ENCODE results near the gene WFDC1.

- TF ChIP-seq POLR2A (IDR thresholded peaks at IDR 0.05) (no peak), CTCF (IDR thresholded peaks at IDR 0.05) (no peak)
Measured at GRCh38 chr16:84274515-84274914, 20.2 kb upstream of the WFDC1 start.
